Brain microvascular endothelial cell (primary cell): Measurements from ENCODE around the gene TOMM6.
A peak's percentile ranks its signal among the peaks of the same experiment; 100 is the strongest.

Experiments used
- DNase-seq: peaks from one replicate; pipeline ENCODE4 v3.0.0-alpha.2; 2020
- H3K27ac ChIP-seq: fragments of 250-450 bp; sonication (Bioruptor Pico); 2 replicates; pipeline ENCODE4 v1.5.1; 2020; ENCODE audit warnings: mild to moderate bottlenecking, moderate library complexity
- H3K27me3 ChIP-seq: fragments of 250-450 bp; sonication (Bioruptor Pico); replicated peaks from 2 replicates; pipeline ENCODE4 v1.5.1; 2020; ENCODE audit warnings: mild to moderate bottlenecking
- H3K36me3 ChIP-seq: fragments of 250-450 bp; sonication (Bioruptor Pico); replicated peaks from 2 replicates; pipeline ENCODE4 v1.5.1; 2020; ENCODE audit warnings: mild to moderate bottlenecking
- H3K4me3 ChIP-seq: 2 replicates; pipeline ENCODE4 v1.5.1; 2011; ENCODE audit warnings: low read depth, mild to moderate bottlenecking, control low read depth, low read length, moderate library complexity
- in situ Hi-C: cut with HindIII; loops from 2 replicates; pipeline ENCODE4 v1.10.0; 2017; ENCODE audit warnings: low sequenced_read_pairs, low pct_ligation_motif_present
- TF ChIP-seq, protein P1 (sequence below): IDR thresholded peaks from 2 replicates; pipeline ENCODE4 v1.5.1; 2011; ENCODE audit warnings: low read depth, mild to moderate bottlenecking, moderate library complexity, low read length, control low read depth, inconsistent platforms; ENCODE audit errors: missing control alignments

Gene TOMM6

DNA sequence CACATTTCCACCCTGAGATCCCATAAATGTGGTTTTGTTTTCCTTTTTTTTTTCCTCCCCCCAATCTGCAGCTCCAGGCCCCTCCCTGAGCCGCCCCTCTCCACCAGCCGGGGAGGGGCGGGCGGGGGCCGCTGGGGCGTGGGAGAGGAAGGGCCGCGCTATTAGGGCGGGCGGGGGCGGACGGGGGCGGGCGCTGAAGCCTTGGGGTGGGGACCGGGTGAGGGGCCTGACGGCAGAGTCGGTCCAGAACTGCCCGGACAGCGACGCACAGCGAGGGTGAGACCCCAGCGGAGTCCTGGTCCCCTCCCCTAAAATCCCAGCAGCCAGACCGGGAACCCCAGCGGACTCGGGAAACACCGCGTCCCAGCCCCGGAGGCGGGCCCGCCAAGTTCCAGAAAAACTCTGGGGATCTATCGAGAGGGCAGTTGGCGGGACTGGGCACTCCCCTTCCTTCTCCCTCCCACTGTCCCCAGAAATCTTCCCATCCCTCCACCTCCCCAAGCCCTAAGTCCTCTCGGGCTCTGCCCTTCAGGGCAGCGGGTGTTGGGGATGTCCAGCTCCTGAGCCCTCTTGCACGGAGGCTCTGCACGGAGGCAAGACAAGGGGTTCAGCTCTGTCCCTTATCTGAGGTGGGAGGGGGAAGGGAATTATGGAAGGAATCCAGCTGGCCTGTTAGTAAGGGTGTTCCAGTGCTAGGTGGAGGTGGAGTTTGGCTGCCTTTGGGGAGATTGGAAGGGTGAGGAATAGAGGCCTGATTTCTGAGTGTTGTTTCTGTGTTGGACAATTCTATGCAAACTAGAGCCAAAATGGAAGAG is 6.7 kb upstream of the TOMM6 start, which contains the start of gene PRICKLE4:
Gene PRICKLE4 (plus strand): TSS at position 232 of the 815 bp plus-strand sequence. CDS start 2,692 bp downstream, outside the sequence.
- in situ Hi-C loops, result loop anchor here (25.0 kb wide), 1 partner anchor 257 kb away; no protein-coding TSS in a partner anchor
- Histone ChIP-seq H3K36me3 (no peaks in the 10 kb centered on the region), H3K27ac (no peak within 1 kb of the TSS), H3K4me3 (peak within 1 kb of the TSS; percentile 69), H3K27me3 (no peaks in the 10 kb centered on the region)
- TF ChIP-seq, protein P1, sequence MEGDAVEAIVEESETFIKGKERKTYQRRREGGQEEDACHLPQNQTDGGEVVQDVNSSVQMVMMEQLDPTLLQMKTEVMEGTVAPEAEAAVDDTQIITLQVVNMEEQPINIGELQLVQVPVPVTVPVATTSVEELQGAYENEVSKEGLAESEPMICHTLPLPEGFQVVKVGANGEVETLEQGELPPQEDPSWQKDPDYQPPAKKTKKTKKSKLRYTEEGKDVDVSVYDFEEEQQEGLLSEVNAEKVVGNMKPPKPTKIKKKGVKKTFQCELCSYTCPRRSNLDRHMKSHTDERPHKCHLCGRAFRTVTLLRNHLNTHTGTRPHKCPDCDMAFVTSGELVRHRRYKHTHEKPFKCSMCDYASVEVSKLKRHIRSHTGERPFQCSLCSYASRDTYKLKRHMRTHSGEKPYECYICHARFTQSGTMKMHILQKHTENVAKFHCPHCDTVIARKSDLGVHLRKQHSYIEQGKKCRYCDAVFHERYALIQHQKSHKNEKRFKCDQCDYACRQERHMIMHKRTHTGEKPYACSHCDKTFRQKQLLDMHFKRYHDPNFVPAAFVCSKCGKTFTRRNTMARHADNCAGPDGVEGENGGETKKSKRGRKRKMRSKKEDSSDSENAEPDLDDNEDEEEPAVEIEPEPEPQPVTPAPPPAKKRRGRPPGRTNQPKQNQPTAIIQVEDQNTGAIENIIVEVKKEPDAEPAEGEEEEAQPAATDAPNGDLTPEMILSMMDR, result no peak
- DNase-seq, result no peak

DNA sequence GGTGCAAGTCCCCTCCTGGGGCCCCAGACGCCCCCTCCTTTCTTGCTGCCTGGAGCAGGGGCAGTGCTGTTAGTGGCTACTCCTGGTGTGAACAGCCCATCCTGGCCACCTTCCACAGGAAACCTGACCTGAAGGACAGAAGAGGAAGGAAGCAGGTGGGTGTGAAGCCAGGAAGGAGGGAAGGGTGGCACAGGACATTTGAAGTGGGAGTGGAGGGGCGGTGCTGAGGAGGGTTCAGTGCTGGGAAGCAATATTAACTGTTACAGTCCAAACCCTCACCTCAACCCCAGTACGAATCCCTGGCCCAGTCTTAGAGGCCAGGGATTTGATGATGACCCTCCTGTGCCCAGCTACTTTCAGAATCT is 6.1 kb upstream of the TOMM6 start:
- DNase-seq, result no peak
- in situ Hi-C loops, result loop anchor here (25.0 kb wide), 1 partner anchor 256 kb away; no protein-coding TSS in a partner anchor
- TF ChIP-seq, protein P1, result no peak
- Histone ChIP-seq H3K36me3 (no peaks in the 10 kb centered on the region), H3K27ac (no peak overlapping the region), H3K4me3 (no peak overlapping the region), H3K27me3 (no peaks in the 10 kb centered on the region)

DNA sequence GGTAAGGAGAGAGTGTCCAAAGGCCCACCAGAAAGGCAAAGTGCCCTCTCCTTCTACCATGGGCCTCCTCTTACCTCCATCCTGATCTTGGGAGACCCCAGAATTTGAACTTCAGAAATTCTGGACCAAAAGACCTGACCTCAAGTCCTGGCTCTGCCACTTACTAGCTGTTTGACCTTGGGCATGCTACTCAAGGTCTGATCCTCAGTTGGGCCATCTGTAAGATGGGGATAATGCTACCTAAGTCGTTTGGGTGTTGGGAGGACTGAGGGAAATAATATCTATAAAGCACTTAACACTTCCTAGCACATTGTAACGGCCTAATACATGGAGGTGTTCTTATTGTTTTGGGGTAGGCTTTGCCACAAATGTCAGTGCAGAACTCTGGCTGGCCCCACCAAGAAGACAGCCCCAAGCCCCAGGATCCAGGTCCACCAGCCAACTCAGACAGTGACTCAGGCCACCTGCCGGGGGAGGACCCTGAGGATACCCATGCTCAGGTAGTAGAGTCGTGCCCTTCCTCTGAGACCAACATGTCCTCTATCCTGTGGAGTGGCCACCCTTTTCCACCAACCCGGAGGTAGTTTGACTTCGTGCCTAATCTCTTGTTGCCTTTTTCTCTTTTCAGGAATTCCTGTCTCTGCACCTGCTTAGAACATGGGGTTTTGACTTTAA is 4.3 kb upstream of the TOMM6 start:
- Histone ChIP-seq H3K36me3 (no peaks in the 10 kb centered on the region), H3K27ac (no peak overlapping the region), H3K27me3 (no peaks in the 10 kb centered on the region), H3K4me3 (no peak overlapping the region)
- DNase-seq, result no peak
- in situ Hi-C loops, result loop anchor here (25.0 kb wide), 1 partner anchor 254 kb away; no protein-coding TSS in a partner anchor
- TF ChIP-seq, protein P1, result no peak

DNA sequence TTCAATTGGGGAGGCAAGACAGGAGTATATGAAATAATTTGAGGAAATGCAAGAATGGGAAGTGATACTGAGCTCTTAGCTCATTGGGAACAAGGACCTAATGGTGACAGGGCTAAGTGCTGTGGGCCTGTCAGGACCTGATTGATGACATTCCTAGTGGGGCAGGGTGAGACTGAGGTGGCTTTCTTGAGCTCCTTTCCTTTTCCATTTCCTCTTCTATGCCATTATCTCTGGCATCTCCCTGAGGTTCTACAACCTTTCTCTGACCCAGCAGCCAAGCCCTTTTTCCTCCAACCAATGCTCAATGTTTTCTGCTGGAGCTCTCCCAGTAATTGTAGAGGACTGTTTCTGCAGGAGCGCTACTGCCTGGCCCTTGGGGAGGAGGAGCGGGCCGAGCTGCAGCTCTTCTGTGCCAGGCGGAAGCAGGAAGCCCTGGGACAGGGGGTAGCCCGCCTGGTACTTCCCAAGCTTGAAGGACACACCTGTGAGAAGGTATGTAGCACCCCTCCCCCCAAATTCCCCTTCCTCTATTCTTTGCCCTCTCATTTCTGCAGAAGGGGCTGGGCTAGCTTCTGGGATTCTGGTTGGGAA is 2.8 kb upstream of the TOMM6 start:
- peaks cover 7% of the 10 kb centered on the region for H3K36me3 ChIP-seq
- in situ Hi-C loops, result loop anchor here (25.0 kb wide), 1 partner anchor 253 kb away; no protein-coding TSS in a partner anchor
- no peak overlapping the region for H3K4me3 ChIP-seq
- H3K27ac ChIP-seq, result no peak overlapping the region
- no peak for DNase-seq
- TF ChIP-seq, protein P1, result no peak
- no peaks in the 10 kb centered on the region for H3K27me3 ChIP-seq

DNA sequence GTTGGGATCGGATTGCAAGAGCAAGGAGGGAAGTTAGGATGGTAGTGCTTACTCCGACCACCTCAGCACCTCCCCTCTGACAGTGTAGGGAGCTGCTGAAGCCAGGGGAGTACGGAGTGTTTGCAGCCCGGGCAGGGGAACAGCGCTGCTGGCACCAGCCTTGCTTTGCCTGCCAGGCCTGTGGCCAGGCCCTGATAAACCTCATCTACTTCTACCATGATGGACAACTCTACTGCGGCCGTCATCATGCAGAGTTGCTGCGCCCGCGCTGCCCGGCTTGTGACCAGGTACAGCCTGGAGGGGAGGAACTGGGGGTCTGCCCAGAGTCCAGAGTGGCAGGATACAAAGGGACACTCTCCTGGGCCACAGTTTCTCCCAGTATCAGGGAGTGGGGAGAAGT is 2.2 kb upstream of the TOMM6 start:
- TF ChIP-seq, protein P1, result no peak
- H3K27ac ChIP-seq, result no peak overlapping the region
- DNase-seq, result no peak

More for the DNA sequence above, 2.2 kb upstream of the TOMM6 start:
- Histone ChIP-seq H3K27me3 (no peaks in the 10 kb centered on the region), H3K4me3 (no peak overlapping the region), H3K36me3 (peaks cover 11% of the 10 kb centered on the region)
- in situ Hi-C loops, result loop anchor here (25.0 kb wide), 1 partner anchor 252 kb away; no protein-coding TSS in a partner anchor
